Measurements from ENCODE around the gene AP3S2. TPM values are rescaled to one million over a fixed set of nuclear protein-coding genes. Genes with fewer than 3 reads are reported as not detected.
"Not testable (repeated sequence)": the region's sequence is repeated elsewhere in the genome, so short reads cannot be mapped to it uniquely, and the experiment has no call there.

The AP3S2 gene
- total and polyA plus RNA-seq, 4 donors = 16.7 to 33.2 (median 22.8) TPM

DNA sequence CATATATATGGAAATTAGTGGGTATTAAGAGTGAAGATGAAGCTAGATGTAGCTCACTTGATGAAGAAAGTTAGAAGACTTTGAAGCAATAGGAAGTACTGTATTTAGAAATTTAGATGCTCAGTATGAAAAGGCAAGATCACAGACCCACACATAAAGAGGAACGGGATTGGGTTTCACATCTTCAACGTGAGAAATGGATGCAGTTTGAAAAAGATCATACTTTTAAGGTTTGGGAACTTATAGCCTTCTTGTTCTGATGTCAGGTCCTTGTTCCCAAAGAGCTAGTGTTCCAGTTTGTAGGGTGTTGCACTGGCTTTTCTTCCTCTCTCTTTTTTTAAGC is 16.7 kb downstream of the AP3S2 start:
- 79% methylated on average over 2 of the region's 2 CpGs for WGBS, 2 donors
- ATAC-seq (ENCODE audit: low FRiP score) (no peak), DNase-seq (no peak)
- no peaks in the 10 kb centered on the region for H3K36me3 ChIP-seq (ENCODE audit: control insufficient read depth in 1 of 2, insufficient read depth in 2 of 2, low read length in 1 of 2)
- no peak overlapping the region for H3K4me3 ChIP-seq (ENCODE audit: low read length in 2 of 2)
- H3K27ac ChIP-seq (ENCODE audit: low read depth in 1 of 2, low read length in 2 of 2) = no peak overlapping the region
- intact Hi-C loops (cut with DNase I) = loop anchor here in 1 of 2 donors (10.0 kb wide), 1 partner anchor 232 kb away; no protein-coding TSS in a partner anchor
- H3K4me1 ChIP-seq (ENCODE audit: control insufficient read depth in 1 of 2, insufficient read depth in 2 of 2, low read length in 2 of 2) = no peaks in the 10 kb centered on the region
- no peaks in the 10 kb centered on the region for H3K27me3 ChIP-seq (ENCODE audit: control insufficient read depth in 1 of 2, insufficient read depth in 2 of 2, low read length in 1 of 2)
- no peaks in the 10 kb centered on the region for H3K9me3 ChIP-seq (ENCODE audit: control insufficient read depth, low read length)

DNA sequence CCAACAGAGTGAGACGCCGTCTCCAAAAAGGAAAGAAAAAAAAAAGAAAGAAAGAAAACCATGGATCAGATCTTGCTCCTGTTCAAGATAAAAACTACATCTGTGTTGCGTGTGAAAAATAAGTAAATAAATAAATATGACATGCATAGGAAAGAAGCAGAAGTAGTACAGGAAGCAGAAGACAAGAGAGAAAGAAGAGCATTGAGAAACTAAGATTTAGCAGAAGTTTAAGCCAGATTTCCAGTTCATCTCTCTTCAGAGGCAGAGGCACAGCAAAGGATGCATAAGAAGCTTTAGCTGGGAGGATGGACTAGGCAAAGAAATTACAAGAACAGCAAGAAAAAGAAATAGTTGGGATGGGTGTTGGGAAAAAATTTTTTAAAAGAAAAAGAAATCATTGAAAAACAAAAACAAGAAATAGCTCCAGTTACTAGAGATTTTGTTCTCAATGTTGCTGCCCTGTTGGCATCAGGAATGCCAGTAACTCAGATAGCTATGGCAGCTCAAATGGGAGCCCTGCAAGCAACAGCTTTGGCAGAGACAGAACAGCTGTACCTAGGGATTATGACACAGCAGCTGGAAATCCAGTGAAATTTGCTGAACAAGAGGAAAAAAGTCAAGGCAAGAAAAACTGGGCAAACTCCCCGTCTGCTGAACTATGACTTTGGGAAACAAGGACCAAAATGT is 17.3 kb downstream of the AP3S2 start:
- WGBS, 2 donors = 69 to 79% methylated on average over 4 of the region's 4 CpGs
- DNase-seq (no peak), ATAC-seq (ENCODE audit: low FRiP score) (no peak)
- Histone ChIP-seq H3K9me3 (ENCODE audit: control insufficient read depth, low read length) (no peaks in the 10 kb centered on the region), H3K27ac (ENCODE audit: low read depth in 1 of 2, low read length in 2 of 2) (no peak overlapping the region), H3K4me3 (ENCODE audit: low read length in 2 of 2) (no peak overlapping the region), H3K27me3 (ENCODE audit: control insufficient read depth in 1 of 2, insufficient read depth in 2 of 2, low read length in 1 of 2) (no peaks in the 10 kb centered on the region), H3K36me3 (ENCODE audit: control insufficient read depth in 1 of 2, insufficient read depth in 2 of 2, low read length in 1 of 2) (no peaks in the 10 kb centered on the region), H3K4me1 (ENCODE audit: control insufficient read depth in 1 of 2, insufficient read depth in 2 of 2, low read length in 2 of 2) (no peaks in the 10 kb centered on the region)
- intact Hi-C loops (cut with DNase I) = loop anchor here in 1 of 2 donors (10.0 kb wide), 1 partner anchor 232 kb away; no protein-coding TSS in a partner anchor

DNA sequence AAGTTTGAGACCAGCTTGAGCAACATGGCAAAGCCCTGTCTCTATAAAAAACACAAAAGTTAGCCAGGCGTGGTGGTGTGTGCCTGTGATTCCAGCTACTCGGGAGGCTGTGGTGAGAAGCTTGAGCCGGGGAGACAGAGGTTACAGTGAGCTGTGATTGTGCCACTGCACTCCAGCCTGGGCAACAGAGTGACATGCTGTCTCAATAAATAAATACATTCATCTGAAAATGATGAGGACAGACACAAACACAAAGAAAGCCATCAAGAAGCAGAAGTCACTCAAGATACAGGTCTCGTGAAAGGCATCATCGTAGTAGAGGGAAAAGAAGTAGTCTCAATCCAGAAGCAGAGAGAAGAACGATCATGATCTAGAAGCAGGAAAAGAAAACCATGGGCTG is 18.1 kb downstream of the AP3S2 start:
- no peaks in the 10 kb centered on the region for H3K36me3 ChIP-seq (ENCODE audit: control insufficient read depth in 1 of 2, insufficient read depth in 2 of 2, low read length in 1 of 2)
- 89 to 94% methylated on average over 6 of the region's 6 CpGs for WGBS, 2 donors
- H3K27ac ChIP-seq (ENCODE audit: low read depth in 1 of 2, low read length in 2 of 2) = no peak overlapping the region
- no peak overlapping the region for H3K4me3 ChIP-seq (ENCODE audit: low read length in 2 of 2)
- DNase-seq = no peak
- no peaks in the 10 kb centered on the region for H3K9me3 ChIP-seq (ENCODE audit: control insufficient read depth, low read length)
- ATAC-seq (ENCODE audit: low FRiP score) = no peak
- no peaks in the 10 kb centered on the region for H3K4me1 ChIP-seq (ENCODE audit: control insufficient read depth in 1 of 2, insufficient read depth in 2 of 2, low read length in 2 of 2)
- H3K27me3 ChIP-seq (ENCODE audit: control insufficient read depth in 1 of 2, insufficient read depth in 2 of 2, low read length in 1 of 2) = no peaks in the 10 kb centered on the region
- intact Hi-C loops (cut with DNase I) = loop anchor here (1.0 to 10.0 kb wide), 3 partner anchors 115 to 231 kb away; no protein-coding TSS in a partner anchor

DNA sequence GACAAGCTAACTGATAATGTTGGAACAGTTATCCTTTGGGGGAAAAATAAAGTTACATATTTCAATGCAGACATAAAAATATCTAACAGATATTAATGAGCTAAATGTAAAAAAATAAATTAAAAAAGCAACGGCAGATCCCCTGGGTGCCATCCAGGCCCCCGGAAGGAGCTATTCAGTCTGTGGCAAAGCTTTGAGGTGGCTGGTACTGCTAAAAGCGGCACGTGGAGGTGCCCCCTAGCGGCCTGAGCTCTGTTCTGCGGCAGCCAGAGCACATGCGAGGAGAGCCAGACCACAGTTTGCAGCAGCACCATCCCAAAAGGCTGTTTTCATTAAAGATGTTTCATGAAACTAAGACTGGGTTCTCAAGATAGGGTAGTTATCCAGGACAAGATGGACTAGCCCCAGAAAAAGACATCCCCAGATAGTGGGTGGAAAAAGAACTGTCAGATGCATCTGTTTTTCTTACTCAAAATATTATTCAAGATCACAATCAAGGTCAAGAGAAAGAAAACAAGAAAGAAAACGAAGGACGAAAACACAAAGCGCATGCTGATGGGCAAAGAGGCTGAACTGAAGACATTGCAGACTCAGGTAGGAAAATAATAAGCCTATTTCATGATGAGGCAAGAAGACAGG is 18.7 kb downstream of the AP3S2 start:
- 23 to 26% methylated on average over 10 of the region's 10 CpGs for WGBS, 2 donors
- no peaks in the 10 kb centered on the region for H3K36me3 ChIP-seq (ENCODE audit: control insufficient read depth in 1 of 2, insufficient read depth in 2 of 2, low read length in 1 of 2)
- intact Hi-C loops (cut with DNase I) = loop anchor here (1.0 to 10.0 kb wide), 3 partner anchors 114 to 230 kb away; no protein-coding TSS in a partner anchor
- no peak overlapping the region for H3K27ac ChIP-seq (ENCODE audit: low read depth in 1 of 2, low read length in 2 of 2)
- no peaks in the 10 kb centered on the region for H3K27me3 ChIP-seq (ENCODE audit: control insufficient read depth in 1 of 2, insufficient read depth in 2 of 2, low read length in 1 of 2)
- H3K9me3 ChIP-seq (ENCODE audit: control insufficient read depth, low read length) = no peaks in the 10 kb centered on the region
- H3K4me1 ChIP-seq (ENCODE audit: control insufficient read depth in 1 of 2, insufficient read depth in 2 of 2, low read length in 2 of 2) = no peaks in the 10 kb centered on the region
- ATAC-seq (ENCODE audit: low FRiP score) (peak; percentile 91), DNase-seq (peak; percentile 88 to 94)
- H3K4me3 ChIP-seq (ENCODE audit: low read length in 2 of 2) = no peak overlapping the region

DNA sequence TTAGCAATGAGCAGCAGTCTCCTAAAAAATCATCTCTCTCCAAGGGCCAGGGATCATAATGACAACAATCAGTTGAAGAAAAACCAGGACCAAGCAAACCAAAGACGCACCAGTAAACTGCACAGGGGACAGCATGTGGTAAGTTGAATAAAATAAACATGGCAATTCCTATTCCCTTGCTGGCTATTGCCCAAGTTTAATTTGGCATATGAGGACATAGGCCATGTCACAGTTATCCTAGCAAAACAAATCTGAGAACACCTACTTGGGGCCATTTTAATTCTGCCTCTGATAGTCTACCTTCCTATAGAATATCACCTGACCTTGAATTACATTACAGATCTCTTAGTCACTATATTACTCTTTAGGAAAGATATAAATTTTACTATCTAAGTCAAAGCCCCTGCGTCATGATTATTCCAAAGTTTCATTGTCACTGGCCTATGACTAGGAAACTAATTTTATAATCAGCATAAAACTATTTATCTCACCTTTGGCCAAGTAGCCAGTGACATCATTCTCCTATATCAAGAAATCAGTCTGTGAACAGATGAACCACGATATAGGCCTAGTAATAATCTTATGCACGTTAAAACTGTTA is 23.0 kb downstream of the AP3S2 start:
- Histone ChIP-seq H3K4me3 (ENCODE audit: low read length in 2 of 2) (no peak overlapping the region), H3K27me3 (ENCODE audit: control insufficient read depth in 1 of 2, insufficient read depth in 2 of 2, low read length in 1 of 2) (no peaks in the 10 kb centered on the region), H3K9me3 (ENCODE audit: control insufficient read depth, low read length) (no peaks in the 10 kb centered on the region), H3K27ac (ENCODE audit: low read depth in 1 of 2, low read length in 2 of 2) (no peak overlapping the region), H3K36me3 (ENCODE audit: control insufficient read depth in 1 of 2, insufficient read depth in 2 of 2, low read length in 1 of 2) (no peaks in the 10 kb centered on the region), H3K4me1 (ENCODE audit: control insufficient read depth in 1 of 2, insufficient read depth in 2 of 2, low read length in 2 of 2) (no peaks in the 10 kb centered on the region)
- intact Hi-C loops (cut with DNase I) = loop anchor here in 1 of 2 donors (10.0 kb wide), 1 partner anchor 226 kb away; no protein-coding TSS in a partner anchor
- DNase-seq (no peak), ATAC-seq (ENCODE audit: low FRiP score) (no peak)
- 82 to 83% methylated on average over 4 of the region's 4 CpGs for WGBS, 2 donors

DNA sequence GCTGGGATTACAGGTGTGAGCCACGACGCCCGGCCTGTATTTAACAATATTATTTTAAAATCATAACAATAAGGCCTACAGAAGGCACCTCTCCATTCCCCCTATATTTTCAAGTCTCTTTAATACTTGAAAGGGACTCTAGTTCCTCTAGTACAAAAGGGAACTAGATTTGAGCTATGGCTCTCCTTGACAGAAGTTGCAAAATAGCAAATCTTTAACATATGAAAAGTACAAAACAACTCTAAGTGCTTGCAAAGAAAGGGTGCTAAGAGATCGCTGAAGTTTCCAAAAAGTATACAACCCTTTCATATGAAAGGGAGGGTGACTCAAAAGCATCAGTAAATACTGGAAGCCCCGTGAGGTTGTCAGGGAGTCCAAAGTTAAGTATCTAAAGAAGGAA is 23.8 kb downstream of the AP3S2 start:
- H3K4me3 ChIP-seq (ENCODE audit: low read length in 2 of 2) = no peak overlapping the region
- no peaks in the 10 kb centered on the region for H3K9me3 ChIP-seq (ENCODE audit: control insufficient read depth, low read length)
- H3K36me3 ChIP-seq (ENCODE audit: control insufficient read depth in 1 of 2, insufficient read depth in 2 of 2, low read length in 1 of 2) = no peaks in the 10 kb centered on the region
- intact Hi-C loops (cut with DNase I) = loop anchor here in 1 of 2 donors (10.0 kb wide), 1 partner anchor 225 kb away; no protein-coding TSS in a partner anchor
- DNase-seq (no peak), ATAC-seq (ENCODE audit: low FRiP score) (no peak)
- H3K27ac ChIP-seq (ENCODE audit: low read depth in 1 of 2, low read length in 2 of 2) = no peak overlapping the region
- H3K4me1 ChIP-seq (ENCODE audit: control insufficient read depth in 1 of 2, insufficient read depth in 2 of 2, low read length in 2 of 2) = no peaks in the 10 kb centered on the region
- 88 to 91% methylated on average over 5 of the region's 5 CpGs for WGBS, 2 donors
- no peaks in the 10 kb centered on the region for H3K27me3 ChIP-seq (ENCODE audit: control insufficient read depth in 1 of 2, insufficient read depth in 2 of 2, low read length in 1 of 2)

DNA sequence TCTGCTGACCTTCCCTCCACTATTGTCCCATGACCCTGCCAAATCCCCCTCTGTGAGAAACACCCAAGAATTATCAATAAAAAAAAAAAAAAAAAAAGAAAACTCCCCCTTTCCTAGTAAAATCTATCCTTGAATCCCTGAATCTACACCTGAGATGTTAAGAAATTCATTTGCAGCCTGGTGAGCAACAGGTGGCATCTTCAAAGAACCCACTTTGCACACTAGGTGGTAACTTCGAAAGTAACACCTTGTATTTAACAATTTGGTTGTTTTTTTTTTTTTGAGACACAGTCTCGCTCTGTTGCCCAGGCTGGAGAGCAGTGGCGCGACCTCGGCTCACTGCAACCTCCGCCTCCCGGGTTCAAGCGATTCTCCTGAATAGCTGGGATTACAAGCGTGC is 24.3 kb downstream of the AP3S2 start:
- DNase-seq; H3K4me1 ChIP-seq (ENCODE audit: control insufficient read depth in 1 of 2, insufficient read depth in 2 of 2, low read length in 2 of 2); H3K36me3 ChIP-seq (ENCODE audit: control insufficient read depth in 1 of 2, insufficient read depth in 2 of 2, low read length in 1 of 2); ATAC-seq (ENCODE audit: low FRiP score); intact Hi-C loops (cut with DNase I); H3K4me3 ChIP-seq (ENCODE audit: low read length in 2 of 2); H3K9me3 ChIP-seq (ENCODE audit: control insufficient read depth, low read length); H3K27me3 ChIP-seq (ENCODE audit: control insufficient read depth in 1 of 2, insufficient read depth in 2 of 2, low read length in 1 of 2); H3K27ac ChIP-seq (ENCODE audit: low read depth in 1 of 2, low read length in 2 of 2): not testable (repeated sequence)
- 95 to 97% methylated on average over 9 of the region's 9 CpGs for WGBS, 2 donors

DNA sequence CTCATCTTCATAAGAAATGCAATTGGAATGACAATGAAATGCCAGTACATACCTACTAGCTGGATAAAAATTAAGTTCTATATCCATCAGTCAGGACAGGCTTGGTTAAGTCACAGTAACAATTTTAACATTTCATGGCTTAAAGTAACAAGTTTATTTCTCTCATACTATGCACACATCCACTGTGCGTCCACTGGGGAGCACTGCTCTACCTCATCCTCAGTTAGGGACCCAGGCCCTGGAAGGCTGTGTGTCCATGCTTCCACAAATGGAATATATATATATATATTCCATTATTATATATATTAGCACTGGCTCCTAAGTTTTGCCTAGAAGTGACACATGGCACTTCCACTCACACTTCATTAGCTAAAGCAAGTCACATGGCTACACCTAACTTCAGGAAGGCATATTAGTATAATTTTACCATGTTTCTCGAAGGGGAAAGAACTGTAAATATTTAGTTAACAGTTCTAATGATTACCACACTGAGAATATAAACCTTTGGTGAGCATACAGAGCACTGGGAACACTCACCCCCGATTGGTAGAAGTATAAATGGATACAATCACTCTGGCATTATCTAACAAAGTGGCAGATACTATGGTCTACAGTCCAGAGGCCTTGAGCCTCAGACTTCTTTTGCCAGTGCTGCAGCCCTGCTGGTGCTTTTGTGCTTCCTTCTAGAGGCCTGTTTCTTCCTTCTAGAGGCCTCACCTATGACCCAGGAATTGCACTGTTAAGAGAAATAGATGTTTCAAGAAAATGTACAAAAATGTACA is 28.6 kb downstream of the AP3S2 start:
- Histone ChIP-seq H3K27me3 (ENCODE audit: control insufficient read depth in 1 of 2, insufficient read depth in 2 of 2, low read length in 1 of 2) (no peaks in the 10 kb centered on the region), H3K9me3 (ENCODE audit: control insufficient read depth, low read length) (no peaks in the 10 kb centered on the region), H3K4me1 (ENCODE audit: control insufficient read depth in 1 of 2, insufficient read depth in 2 of 2, low read length in 2 of 2) (no peaks in the 10 kb centered on the region), H3K27ac (ENCODE audit: low read depth in 1 of 2, low read length in 2 of 2) (no peak overlapping the region), H3K4me3 (ENCODE audit: low read length in 2 of 2) (no peak overlapping the region), H3K36me3 (ENCODE audit: control insufficient read depth in 1 of 2, insufficient read depth in 2 of 2, low read length in 1 of 2) (peaks cover 1 to 5% of the 10 kb centered on the region in 2 donors)
- intact Hi-C loops (cut with DNase I) = no loop called here
- DNase-seq = no peak
- no peak for ATAC-seq (ENCODE audit: low FRiP score)
- WGBS, 2 donors = 70 to 74% methylated on average over 3 of the region's 3 CpGs

Measured in aorta (tissue), 5 donors.